ENCODE results near the gene HIPK1. TPM values are rescaled to one million over a fixed set of nuclear protein-coding genes. Genes with fewer than 3 reads are reported as not detected.

HIPK1 gene
- total RNA-seq, 1 experiment from 2014 or later = 48.2 TPM

DNA sequence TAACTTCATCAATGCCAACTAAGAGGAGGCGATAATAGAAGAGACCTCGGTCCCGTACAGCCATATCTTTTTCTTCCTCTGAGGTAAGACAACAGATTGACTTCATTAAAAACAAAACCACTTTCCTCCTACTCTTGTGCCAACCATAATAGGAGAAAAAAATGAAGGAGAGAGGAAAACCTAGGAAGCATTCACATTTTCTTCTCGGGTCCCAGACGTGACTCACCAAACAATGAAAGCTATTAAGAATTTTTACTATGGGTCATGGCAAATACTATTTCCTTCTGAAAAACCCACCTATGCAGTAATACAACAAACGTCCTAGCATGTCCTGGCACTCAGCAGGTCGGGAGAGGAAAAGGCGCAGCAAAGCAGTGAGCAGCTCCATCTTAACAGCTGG is 33.2 kb upstream of the HIPK1 start:
- no peak for DNase-seq
- no peak overlapping the region for H3K4me3 Mint-ChIP-seq (ENCODE audit: unreplicated experiment)
- no peaks in the 10 kb centered on the region for H3K36me3 ChIP-seq (ENCODE audit: control insufficient read depth, insufficient read depth, low read length)
- TF ChIP-seq, protein P1, sequence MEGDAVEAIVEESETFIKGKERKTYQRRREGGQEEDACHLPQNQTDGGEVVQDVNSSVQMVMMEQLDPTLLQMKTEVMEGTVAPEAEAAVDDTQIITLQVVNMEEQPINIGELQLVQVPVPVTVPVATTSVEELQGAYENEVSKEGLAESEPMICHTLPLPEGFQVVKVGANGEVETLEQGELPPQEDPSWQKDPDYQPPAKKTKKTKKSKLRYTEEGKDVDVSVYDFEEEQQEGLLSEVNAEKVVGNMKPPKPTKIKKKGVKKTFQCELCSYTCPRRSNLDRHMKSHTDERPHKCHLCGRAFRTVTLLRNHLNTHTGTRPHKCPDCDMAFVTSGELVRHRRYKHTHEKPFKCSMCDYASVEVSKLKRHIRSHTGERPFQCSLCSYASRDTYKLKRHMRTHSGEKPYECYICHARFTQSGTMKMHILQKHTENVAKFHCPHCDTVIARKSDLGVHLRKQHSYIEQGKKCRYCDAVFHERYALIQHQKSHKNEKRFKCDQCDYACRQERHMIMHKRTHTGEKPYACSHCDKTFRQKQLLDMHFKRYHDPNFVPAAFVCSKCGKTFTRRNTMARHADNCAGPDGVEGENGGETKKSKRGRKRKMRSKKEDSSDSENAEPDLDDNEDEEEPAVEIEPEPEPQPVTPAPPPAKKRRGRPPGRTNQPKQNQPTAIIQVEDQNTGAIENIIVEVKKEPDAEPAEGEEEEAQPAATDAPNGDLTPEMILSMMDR (IDR thresholded peaks at IDR 0.05; ENCODE audit: insufficient read depth in 1 of 2, low read depth in 1 of 2, low read length in 1 of 2, severe bottlenecking in 1 of 2, unreplicated experiment in 1 of 2) = no peak
- no peaks in the 10 kb centered on the region for H3K27me3 Mint-ChIP-seq (ENCODE audit: insufficient read depth, unreplicated experiment)
- no peaks in the 10 kb centered on the region for H3K27me3 ChIP-seq (replicated peaks; ENCODE audit: control insufficient read depth, insufficient read depth, low read length)
- H3K9me3 ChIP-seq = no peaks in the 10 kb centered on the region
- H3K9me3 Mint-ChIP-seq (ENCODE audit: unreplicated experiment) = no peaks in the 10 kb centered on the region
- peaks cover 6% of the 10 kb centered on the region for H3K36me3 Mint-ChIP-seq (ENCODE audit: insufficient read depth, unreplicated experiment)
- BruUV-seq (replicated peaks) = no TSS peak
- no peak overlapping the region for H3K4me3 ChIP-seq (ENCODE audit: low read depth, low read length)
- no peak overlapping the region for H3K27ac Mint-ChIP-seq (ENCODE audit: unreplicated experiment)
- intact Hi-C loops (cut with micrococcal nuclease; ENCODE audit: unreplicated experiment) = no loop called here
- CTCF ChIA-PET = no interaction called here
- H3K4me1 Mint-ChIP-seq (ENCODE audit: low read depth, unreplicated experiment) = no peaks in the 10 kb centered on the region
- POLR2A ChIA-PET = no interaction called here
- H3K4me1 ChIP-seq = no peaks in the 10 kb centered on the region

DNA sequence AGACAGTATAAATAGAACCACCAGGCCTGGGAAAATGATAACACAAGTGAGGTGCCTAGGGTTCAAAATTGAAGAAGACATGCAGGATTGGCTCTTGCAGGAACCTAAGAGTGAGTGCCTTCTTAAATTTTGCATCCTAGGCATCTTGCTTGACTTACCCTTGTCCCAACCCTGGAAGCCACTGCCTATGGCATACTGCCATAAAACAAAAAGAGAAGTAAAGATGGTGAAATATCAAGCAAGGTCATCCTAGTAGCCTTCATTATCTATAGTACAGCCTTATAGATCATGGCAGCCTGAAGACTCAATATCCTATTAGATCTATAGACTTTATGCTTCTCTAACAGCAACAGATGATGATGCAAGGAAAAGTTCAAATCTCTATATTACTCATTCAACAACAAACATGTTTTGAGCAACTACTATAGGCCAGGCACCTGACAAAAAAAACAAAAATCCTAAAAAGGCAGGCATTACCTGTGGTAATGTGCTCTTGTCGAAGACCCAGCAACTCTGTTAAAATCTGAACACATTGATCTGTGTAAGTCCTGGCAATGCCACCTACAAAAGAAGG is 30.8 kb upstream of the HIPK1 start:
- no peaks in the 10 kb centered on the region for H3K4me1 Mint-ChIP-seq (ENCODE audit: low read depth, unreplicated experiment)
- no peak for DNase-seq
- Histone ChIP-seq H3K27me3 (replicated peaks; ENCODE audit: control insufficient read depth, insufficient read depth, low read length) (no peaks in the 10 kb centered on the region), H3K36me3 (ENCODE audit: control insufficient read depth, insufficient read depth, low read length) (no peaks in the 10 kb centered on the region), H3K9me3 (no peaks in the 10 kb centered on the region), H3K4me1 (peaks cover 1% of the 10 kb centered on the region), H3K4me3 (ENCODE audit: low read depth, low read length) (no peak overlapping the region)
- H3K27me3 Mint-ChIP-seq (ENCODE audit: insufficient read depth, unreplicated experiment) = no peaks in the 10 kb centered on the region
- POLR2A ChIA-PET = no interaction called here
- intact Hi-C loops (cut with micrococcal nuclease; ENCODE audit: unreplicated experiment) = no loop called here
- CTCF ChIA-PET = no interaction called here
- H3K36me3 Mint-ChIP-seq (ENCODE audit: insufficient read depth, unreplicated experiment) = peaks cover 6% of the 10 kb centered on the region
- TF ChIP-seq, protein P1 (IDR thresholded peaks at IDR 0.05; ENCODE audit: insufficient read depth in 1 of 2, low read depth in 1 of 2, low read length in 1 of 2, severe bottlenecking in 1 of 2, unreplicated experiment in 1 of 2) = no peak
- no peak overlapping the region for H3K27ac Mint-ChIP-seq (ENCODE audit: unreplicated experiment)
- BruUV-seq (replicated peaks) = no TSS peak
- no peak overlapping the region for H3K4me3 Mint-ChIP-seq (ENCODE audit: unreplicated experiment)
- H3K9me3 Mint-ChIP-seq (ENCODE audit: unreplicated experiment) = no peaks in the 10 kb centered on the region

DNA sequence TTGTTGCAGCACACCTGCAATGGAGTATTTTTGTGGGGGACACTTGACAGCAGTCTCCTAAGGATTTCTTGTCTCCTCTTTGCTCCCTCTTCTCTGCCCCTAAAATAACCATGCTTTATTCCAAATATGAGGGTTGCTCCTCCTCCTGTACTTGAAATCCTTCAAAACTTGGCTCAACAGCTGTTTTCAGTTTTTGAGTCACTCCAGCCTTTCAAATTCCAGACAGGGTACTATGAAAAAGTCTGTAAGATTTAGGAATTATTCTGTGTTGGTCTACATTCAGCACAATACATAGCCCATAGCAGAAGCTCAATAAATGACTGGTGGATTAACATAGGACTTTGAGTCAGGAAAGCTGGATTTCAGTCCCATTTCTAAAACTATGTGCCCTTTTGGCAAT is 30.0 kb upstream of the HIPK1 start:
- POLR2A ChIA-PET = no interaction called here
- no peaks in the 10 kb centered on the region for H3K9me3 ChIP-seq
- no peak overlapping the region for H3K27ac Mint-ChIP-seq (ENCODE audit: unreplicated experiment)
- H3K36me3 ChIP-seq (ENCODE audit: control insufficient read depth, insufficient read depth, low read length) = no peaks in the 10 kb centered on the region
- intact Hi-C loops (cut with micrococcal nuclease; ENCODE audit: unreplicated experiment) = no loop called here
- H3K4me1 Mint-ChIP-seq (ENCODE audit: low read depth, unreplicated experiment) = no peaks in the 10 kb centered on the region
- no peaks in the 10 kb centered on the region for H3K9me3 Mint-ChIP-seq (ENCODE audit: unreplicated experiment)
- peaks cover 6% of the 10 kb centered on the region for H3K36me3 Mint-ChIP-seq (ENCODE audit: insufficient read depth, unreplicated experiment)
- peaks cover 7% of the 10 kb centered on the region for H3K4me1 ChIP-seq
- CTCF ChIA-PET = no interaction called here
- BruUV-seq (replicated peaks) = no TSS peak
- H3K27me3 ChIP-seq (replicated peaks; ENCODE audit: control insufficient read depth, insufficient read depth, low read length) = no peaks in the 10 kb centered on the region
- H3K4me3 ChIP-seq (ENCODE audit: low read depth, low read length) = no peak overlapping the region
- H3K4me3 Mint-ChIP-seq (ENCODE audit: unreplicated experiment) = no peak overlapping the region
- no peaks in the 10 kb centered on the region for H3K27me3 Mint-ChIP-seq (ENCODE audit: insufficient read depth, unreplicated experiment)
- DNase-seq = no peak
- TF ChIP-seq, protein P1 (IDR thresholded peaks at IDR 0.05; ENCODE audit: insufficient read depth in 1 of 2, low read depth in 1 of 2, low read length in 1 of 2, severe bottlenecking in 1 of 2, unreplicated experiment in 1 of 2) = no peak

All from Caco-2 (cell line).